HCT116 (cell line): ENCODE data around the gene MTG2. TPM values are rescaled to one million over a fixed set of nuclear protein-coding genes. Genes with fewer than 3 reads are reported as not detected.

Experiments used
- ATAC-seq: fragments of 200-7000 bp; cut with Tn5 transposase; 2 replicates; pipeline ENCODE4 v1.9.1; 2020; ENCODE audit warnings: mild to moderate bottlenecking, moderate library complexity
- BruUV-seq: library from RNA; stranded (reverse); fragments of 400-500 nt; replicated peaks from 2 replicates; lab custom pipeline; 2021; lab: Mats Ljungman, UMichigan
- CTCF ChIA-PET: fragments of 300-600 bp; sonication (Branson Sonifier 250); formaldehyde crosslinking; loops from one replicate; lab custom pipeline; 2021; ENCODE audit warnings: antibody characterized with exemption; lab: Charles Lee
- POLR2A ChIA-PET: fragments of 300-600, 350-600 bp; sonication (Branson Sonifier 250); formaldehyde crosslinking; loops from one replicate; lab custom pipeline; 2021; ENCODE audit warnings: antibody characterized with exemption; lab: Charles Lee
- RAD21 ChIA-PET, 2 experiments: fragments of 300-600 bp; sonication (Branson Sonifier 250); formaldehyde crosslinking; loops; one replicate each; lab custom pipeline; 2023; ENCODE audit warnings: low total read pairs in 2 of 2; ENCODE audit not compliant: uncharacterized antibody in 2 of 2, unreplicated experiment in 2 of 2, low non-redundant PET in 1 of 2; lab: Charles Lee
- DNase-seq: peaks from one replicate; pipeline ENCODE4 v3.0.0-alpha.2; 2010; ENCODE audit warnings: low read depth, low spot score
- H2AFZ ChIP-seq: fragments of 200-600 bp; shearing (Covaris generic), sonication (generic); 2 replicates; pipeline ENCODE4 v1.6.1; 2017; ENCODE audit warnings: low read depth, mixed run types, mixed read lengths, antibody characterized with exemption, low read length; ENCODE audit not compliant: poor library complexity, severe bottlenecking
- H3K27ac ChIP-seq: 2 replicates; pipeline ENCODE4 v1.5.1; 2012; ENCODE audit warnings: low read depth, low read length
- H3K27me3 ChIP-seq: fragments of 200-600 bp; sonication (generic); 2 replicates; pipeline ENCODE4 v1.6.1; 2016; ENCODE audit warnings: mixed run types, low read length, mixed read lengths; ENCODE audit not compliant: insufficient read depth
- H3K36me3 ChIP-seq, 2 experiments: fragments of 200-500 bp in 1 of 2; fragments of 200-600 bp in 1 of 2; sonication (Bioruptor generic) in 1 of 2; sonication (generic) in 1 of 2; 2 replicates each; pipeline versions ENCODE4 v1.5.1 to v1.6.1; 2014 to 2016; ENCODE audit warnings: low read length in 2 of 2, inconsistent platforms in 1 of 2, mixed read lengths in 1 of 2, mixed run types in 1 of 2; ENCODE audit not compliant: insufficient read depth in 2 of 2, control insufficient read depth in 1 of 2
- H3K4me1 ChIP-seq, 2 experiments: fragments of 200-600 bp in 1 of 2; sonication (generic) in 1 of 2; 2 replicates each; pipeline versions ENCODE4 v1.5.1 to v1.6.1; 2012 to 2017; ENCODE audit warnings: low read length in 2 of 2, inconsistent platforms in 1 of 2, mild to moderate bottlenecking in 1 of 2, mixed read lengths in 1 of 2, mixed run types in 1 of 2, moderate library complexity in 1 of 2; ENCODE audit not compliant: insufficient read depth in 2 of 2, control insufficient read depth in 1 of 2
- H3K4me2 ChIP-seq: fragments of 200-600 bp; sonication (generic); 2 replicates; pipeline ENCODE4 v1.6.1; 2017; ENCODE audit warnings: mixed run types, low read length, mixed read lengths
- H3K4me3 ChIP-seq, 2 experiments: fragments of 200-600 bp in 1 of 2; sonication (generic) in 1 of 2; replicated peaks in 1 of 2; 2 replicates each; pipeline ENCODE4 v1.5.1; 2011 to 2016; ENCODE audit warnings: low read length in 2 of 2, control low read depth in 1 of 2, low read depth in 1 of 2, mild to moderate bottlenecking in 1 of 2, mixed read lengths in 1 of 2, mixed run types in 1 of 2
- H3K79me2 ChIP-seq: fragments of 200-600 bp; sonication (generic); 2 replicates; pipeline ENCODE4 v1.6.1; 2017; ENCODE audit warnings: mild to moderate bottlenecking, mixed run types, low read length, moderate library complexity, mixed read lengths; ENCODE audit not compliant: insufficient read depth
- H3K9ac ChIP-seq: fragments of 200-600 bp; sonication (generic); 2 replicates; pipeline ENCODE4 v1.6.1; 2016; ENCODE audit warnings: low read length, mixed read lengths
- H3K9me2 ChIP-seq: fragments of 200-600 bp; sonication (generic), shearing (Covaris generic); 2 replicates; pipeline ENCODE4 v1.6.1; 2017; ENCODE audit warnings: mixed run types, mild to moderate bottlenecking, moderate library complexity; ENCODE audit not compliant: insufficient read depth
- H3K9me3 ChIP-seq, 2 experiments: fragments of 200-500 bp in 1 of 2; fragments of 200-600 bp in 1 of 2; sonication (Bioruptor generic) in 1 of 2; sonication (generic) in 1 of 2; 2 replicates each; pipeline ENCODE4 v1.6.1; 2014 to 2017; ENCODE audit warnings: low read length in 2 of 2, mixed read lengths in 2 of 2, inconsistent platforms in 1 of 2, low read depth in 1 of 2, mild to moderate bottlenecking in 1 of 2, mixed run types in 1 of 2, moderate library complexity in 1 of 2; ENCODE audit not compliant: control insufficient read depth in 1 of 2, insufficient read depth in 1 of 2
- H4K20me1 ChIP-seq: fragments of 200-600 bp; sonication (generic), shearing (Covaris generic); 2 replicates; pipeline ENCODE4 v1.6.1; 2017; ENCODE audit warnings: mixed run types, mild to moderate bottlenecking, moderate library complexity; ENCODE audit not compliant: insufficient read depth
- CEBPB ChIP-seq: IDR thresholded peaks from 2 replicates; pipeline ENCODE4 v1.6.1; 2012; ENCODE audit warnings: low read depth
- JUND ChIP-seq: IDR thresholded peaks from 2 replicates; pipeline ENCODE4 v1.6.1; 2012
- POLR2AphosphoS5 ChIP-seq: IDR thresholded peaks from 2 replicates; pipeline ENCODE4 v1.6.1; 2011; ENCODE audit warnings: mild to moderate bottlenecking, low read depth, low read length, moderate library complexity
- TCF7L2 ChIP-seq: IDR thresholded peaks from 2 replicates; pipeline ENCODE4 v1.7.0; 2011; ENCODE audit warnings: borderline replicate concordance, inconsistent platforms; ENCODE audit not compliant: insufficient read depth, insufficient read length; ENCODE audit errors: extremely low read depth
- ZFX ChIP-seq: fragments of 450-650 bp; IDR thresholded peaks from 2 replicates; pipeline ENCODE4 v1.6.1; 2017
- intact Hi-C: fragments of 100-400 bp; cut with micrococcal nuclease; formaldehyde crosslinking; loops from 2 replicates; pipeline ENCODE4 v1.10.0; 2022
- total RNA-seq: library from RNA; stranded (reverse); gene quantifications from one replicate; pipeline ENCODE4 v1.2.1, GENCODE V29; 2021; ENCODE audit not compliant: unreplicated experiment
- TF ChIP-seq, protein P1 (sequence below): IDR thresholded peaks from 2 replicates; pipeline ENCODE4 v1.6.1; 2011; ENCODE audit warnings: mild to moderate bottlenecking, low read length, moderate library complexity; ENCODE audit not compliant: insufficient replicate concordance; ENCODE audit errors: extremely low read depth

Gene MTG2
- total RNA-seq, 1 experiment from 2014 or later: 43.3 TPM

GRCh38 chr20:62164879-62165761 lies 17.7 kb upstream of the MTG2 start:
- intact Hi-C loops: no loop called here
- no peak overlapping the region for H3K4me2 ChIP-seq
- no peak for TF ChIP-seq TCF7L2
- no peak for TF ChIP-seq ZFX
- no peak for TF ChIP-seq JUND
- TF ChIP-seq, protein P1, sequence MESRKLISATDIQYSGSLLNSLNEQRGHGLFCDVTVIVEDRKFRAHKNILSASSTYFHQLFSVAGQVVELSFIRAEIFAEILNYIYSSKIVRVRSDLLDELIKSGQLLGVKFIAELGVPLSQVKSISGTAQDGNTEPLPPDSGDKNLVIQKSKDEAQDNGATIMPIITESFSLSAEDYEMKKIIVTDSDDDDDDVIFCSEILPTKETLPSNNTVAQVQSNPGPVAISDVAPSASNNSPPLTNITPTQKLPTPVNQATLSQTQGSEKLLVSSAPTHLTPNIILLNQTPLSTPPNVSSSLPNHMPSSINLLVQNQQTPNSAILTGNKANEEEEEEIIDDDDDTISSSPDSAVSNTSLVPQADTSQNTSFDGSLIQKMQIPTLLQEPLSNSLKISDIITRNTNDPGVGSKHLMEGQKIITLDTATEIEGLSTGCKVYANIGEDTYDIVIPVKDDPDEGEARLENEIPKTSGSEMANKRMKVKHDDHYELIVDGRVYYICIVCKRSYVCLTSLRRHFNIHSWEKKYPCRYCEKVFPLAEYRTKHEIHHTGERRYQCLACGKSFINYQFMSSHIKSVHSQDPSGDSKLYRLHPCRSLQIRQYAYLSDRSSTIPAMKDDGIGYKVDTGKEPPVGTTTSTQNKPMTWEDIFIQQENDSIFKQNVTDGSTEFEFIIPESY: no peak
- no peak for TF ChIP-seq CEBPB
- TF ChIP-seq POLR2AphosphoS5: no peak
- TF ChIP-seq, all 23 proteins: peak for 0
- no peak overlapping the region for H3K27ac ChIP-seq
- RAD21 ChIA-PET: no interaction called here
- no peaks in the 10 kb centered on the region for H4K20me1 ChIP-seq
- no peak overlapping the region for H3K4me3 ChIP-seq
- H3K9me2 ChIP-seq: no peaks in the 10 kb centered on the region
- H3K79me2 ChIP-seq: peaks cover 15% of the 10 kb centered on the region; the same call in 1 of the 2 replicates
- CTCF ChIA-PET: no interaction called here
- POLR2A ChIA-PET: no interaction called here
- peaks cover 19 to 20% of the 10 kb centered on the region in 2 experiments for H3K4me1 ChIP-seq
- H3K9ac ChIP-seq: no peak overlapping the region
- BruUV-seq: no TSS peak
- H2AFZ ChIP-seq: no peak overlapping the region
- H3K9me3 ChIP-seq: no peaks in the 10 kb centered on the region
- H3K36me3 ChIP-seq: peaks cover 19 to 29% of the 10 kb centered on the region in 2 experiments; a peak in 3 of 4 replicates
- DNase-seq (no peak), ATAC-seq (no peak)
- no peaks in the 10 kb centered on the region for H3K27me3 ChIP-seq
